Measurements from ENCODE around the gene ATG10. TPM values are rescaled to one million over a fixed set of nuclear protein-coding genes. Genes with fewer than 3 reads are reported as not detected.

Gene ATG10
- total and polyA plus RNA-seq, 2 donors (not counting 1 experiment from before 2014, with no cell fraction given): 1.6 to 11.6 TPM

- Histone ChIP-seq H3K9me3 (ENCODE audit: control extremely low read depth in 1 of 3, control insufficient read depth in 2 of 3, insufficient read depth in 1 of 3, low read length in 2 of 3) (peaks cover 0 to 10% (median 5%) of the 10 kb centered on the region in 3 donors), H3K27me3 (replicated peaks in 1 of 4; ENCODE audit: control extremely low read depth in 1 of 4, control insufficient read depth in 3 of 4, insufficient read depth in 4 of 4, low read length in 3 of 4) (no peaks in the 10 kb centered on the region), H3K4me3 (ENCODE audit: control extremely low read depth in 1 of 5, extremely low read depth in 1 of 5, insufficient read depth in 1 of 5, low read depth in 2 of 5, low read length in 4 of 5) (no peak overlapping the region), H3K9ac (ENCODE audit: low read length) (no peak overlapping the region), H2AFZ (ENCODE audit: insufficient read depth, low read depth, low read length, poor library complexity, severe bottlenecking) (no peak overlapping the region), H3K79me2 (ENCODE audit: control insufficient read depth, insufficient read depth, low read length) (no peaks in the 10 kb centered on the region), H3K4me2 (replicated peaks; ENCODE audit: low read depth, low read length, poor library complexity, severe bottlenecking) (no peak overlapping the region), H3K27ac (ENCODE audit: low read length in 2 of 2) (no peak overlapping the region), H3K36me3 (replicated peaks in 1 of 2; ENCODE audit: control extremely low read depth in 1 of 2, control insufficient read depth in 1 of 2, extremely low read depth in 1 of 2, insufficient read depth in 2 of 2, low read length in 1 of 2) (no peaks in the 10 kb centered on the region), H4K20me1 (ENCODE audit: control insufficient read depth, insufficient read depth, low read length, poor library complexity, severe bottlenecking) (no peaks in the 10 kb centered on the region), H3K4me1 (ENCODE audit: control insufficient read depth in 2 of 2, insufficient read depth in 2 of 2, low read length in 2 of 2) (no peaks in the 10 kb centered on the region)
- no peak for DNase-seq
- H3K4me1 Mint-ChIP-seq: no peaks in the 10 kb centered on the region
- peaks cover 13% of the 10 kb centered on the region for H3K9me3 Mint-ChIP-seq (ENCODE audit: insufficient read depth)
- no peak overlapping the region for H3K27ac Mint-ChIP-seq
- POLR2A ChIA-PET: no interaction called here
- intact Hi-C loops (cut with micrococcal nuclease): no loop called here
- no peaks in the 10 kb centered on the region for H3K27me3 Mint-ChIP-seq
- whole genome bisulfite sequencing (ENCODE audit: insufficient coverage): no CpG with 5 or more reads among the region's 2 CpGs
- CTCF ChIA-PET: no interaction called here
- no peak for ATAC-seq (ENCODE audit: low read depth)
- H3K4me3 Mint-ChIP-seq: no peak overlapping the region
- no peak for TF ChIP-seq EZH2 (IDR thresholded peaks at IDR 0.05; ENCODE audit: borderline replicate concordance, insufficient read depth, low read depth, low read length, poor library complexity, severe bottlenecking)
- TF ChIP-seq, protein P1, sequence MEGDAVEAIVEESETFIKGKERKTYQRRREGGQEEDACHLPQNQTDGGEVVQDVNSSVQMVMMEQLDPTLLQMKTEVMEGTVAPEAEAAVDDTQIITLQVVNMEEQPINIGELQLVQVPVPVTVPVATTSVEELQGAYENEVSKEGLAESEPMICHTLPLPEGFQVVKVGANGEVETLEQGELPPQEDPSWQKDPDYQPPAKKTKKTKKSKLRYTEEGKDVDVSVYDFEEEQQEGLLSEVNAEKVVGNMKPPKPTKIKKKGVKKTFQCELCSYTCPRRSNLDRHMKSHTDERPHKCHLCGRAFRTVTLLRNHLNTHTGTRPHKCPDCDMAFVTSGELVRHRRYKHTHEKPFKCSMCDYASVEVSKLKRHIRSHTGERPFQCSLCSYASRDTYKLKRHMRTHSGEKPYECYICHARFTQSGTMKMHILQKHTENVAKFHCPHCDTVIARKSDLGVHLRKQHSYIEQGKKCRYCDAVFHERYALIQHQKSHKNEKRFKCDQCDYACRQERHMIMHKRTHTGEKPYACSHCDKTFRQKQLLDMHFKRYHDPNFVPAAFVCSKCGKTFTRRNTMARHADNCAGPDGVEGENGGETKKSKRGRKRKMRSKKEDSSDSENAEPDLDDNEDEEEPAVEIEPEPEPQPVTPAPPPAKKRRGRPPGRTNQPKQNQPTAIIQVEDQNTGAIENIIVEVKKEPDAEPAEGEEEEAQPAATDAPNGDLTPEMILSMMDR (IDR thresholded peaks at IDR 0.05): no peak
Observed at GRCh38 chr5:82095536-82095935, 123.7 kb downstream of the ATG10 start.

GRCh38 chr5:82096249-82096648 is 124.4 kb downstream of the ATG10 start:
- H3K4me3 Mint-ChIP-seq: no peak overlapping the region
- no peak overlapping the region for H3K4me3 ChIP-seq (ENCODE audit: control extremely low read depth in 1 of 5, extremely low read depth in 1 of 5, insufficient read depth in 1 of 5, low read depth in 2 of 5, low read length in 4 of 5)
- ATAC-seq (ENCODE audit: low read depth) (no peak), DNase-seq (no peak)
- H3K4me1 Mint-ChIP-seq: no peaks in the 10 kb centered on the region
- H3K9ac ChIP-seq (ENCODE audit: low read length): no peak overlapping the region
- H3K27me3 Mint-ChIP-seq: no peaks in the 10 kb centered on the region
- no peak overlapping the region for H3K4me2 ChIP-seq (replicated peaks; ENCODE audit: low read depth, low read length, poor library complexity, severe bottlenecking)
- intact Hi-C loops (cut with micrococcal nuclease): no loop called here
- ChIA-PET CTCF (no interaction called here), POLR2A (no interaction called here)
- H3K27ac ChIP-seq (ENCODE audit: low read length in 2 of 2): no peak overlapping the region
- no peaks in the 10 kb centered on the region for H3K4me1 ChIP-seq (ENCODE audit: control insufficient read depth in 2 of 2, insufficient read depth in 2 of 2, low read length in 2 of 2)
- no peaks in the 10 kb centered on the region for H4K20me1 ChIP-seq (ENCODE audit: control insufficient read depth, insufficient read depth, low read length, poor library complexity, severe bottlenecking)
- H3K9me3 Mint-ChIP-seq (ENCODE audit: insufficient read depth): peaks cover 13% of the 10 kb centered on the region
- H2AFZ ChIP-seq (ENCODE audit: insufficient read depth, low read depth, low read length, poor library complexity, severe bottlenecking): no peak overlapping the region
- no peak for TF ChIP-seq EZH2 (IDR thresholded peaks at IDR 0.05; ENCODE audit: borderline replicate concordance, insufficient read depth, low read depth, low read length, poor library complexity, severe bottlenecking)
- TF ChIP-seq, protein P1 (IDR thresholded peaks at IDR 0.05): no peak
- H3K27ac Mint-ChIP-seq: no peak overlapping the region
- H3K9me3 ChIP-seq (ENCODE audit: control extremely low read depth in 1 of 3, control insufficient read depth in 2 of 3, insufficient read depth in 1 of 3, low read length in 2 of 3): peaks cover 0 to 10% (median 5%) of the 10 kb centered on the region in 3 donors
- H3K27me3 ChIP-seq (replicated peaks in 1 of 4; ENCODE audit: control extremely low read depth in 1 of 4, control insufficient read depth in 3 of 4, insufficient read depth in 4 of 4, low read length in 3 of 4): no peaks in the 10 kb centered on the region
- no peaks in the 10 kb centered on the region for H3K36me3 ChIP-seq (replicated peaks in 1 of 2; ENCODE audit: control extremely low read depth in 1 of 2, control insufficient read depth in 1 of 2, extremely low read depth in 1 of 2, insufficient read depth in 2 of 2, low read length in 1 of 2)
- H3K79me2 ChIP-seq (ENCODE audit: control insufficient read depth, insufficient read depth, low read length): no peaks in the 10 kb centered on the region
